ENCODE data around the gene CALHM2. TPM values are rescaled to one million over a fixed set of nuclear protein-coding genes. Genes with fewer than 3 reads are reported as not detected.

Gene CALHM2
- total RNA-seq, 1 donor from 2014 or later = 0.44 TPM

DNA sequence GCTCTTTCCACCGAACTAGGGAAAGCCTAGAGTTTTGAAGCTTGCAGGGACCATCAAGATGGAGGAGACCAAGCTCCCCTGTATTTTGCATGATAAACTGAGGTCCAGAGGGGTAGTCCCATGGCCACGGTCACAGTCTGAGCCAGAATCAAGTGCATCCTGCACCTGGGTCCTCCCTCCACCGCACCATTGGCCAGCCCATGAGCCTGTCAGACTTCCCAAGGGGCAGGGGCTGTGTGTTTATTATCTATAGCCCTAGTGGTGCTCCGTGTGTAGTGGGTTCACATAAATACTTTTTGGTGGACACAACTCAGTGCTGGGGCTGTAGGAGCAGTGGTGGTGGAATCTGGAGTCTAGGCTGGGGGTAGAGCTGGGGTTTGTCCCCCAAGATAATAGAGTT, 23.3 kb upstream of the CALHM2 start:
- Mint-ChIP-seq H3K27ac (ENCODE audit: unreplicated experiment) (no peak overlapping the region), H3K9me3 (ENCODE audit: unreplicated experiment) (peaks cover 3% of the 10 kb centered on the region), H3K36me3 (ENCODE audit: unreplicated experiment) (no peaks in the 10 kb centered on the region), H3K4me3 (ENCODE audit: unreplicated experiment) (no peak overlapping the region), H3K4me1 (ENCODE audit: low read depth, unreplicated experiment) (peaks cover 2% of the 10 kb centered on the region), H3K27me3 (ENCODE audit: unreplicated experiment) (peaks cover 3% of the 10 kb centered on the region)
- DNase-seq = no peak
- TF ChIP-seq, protein P1, sequence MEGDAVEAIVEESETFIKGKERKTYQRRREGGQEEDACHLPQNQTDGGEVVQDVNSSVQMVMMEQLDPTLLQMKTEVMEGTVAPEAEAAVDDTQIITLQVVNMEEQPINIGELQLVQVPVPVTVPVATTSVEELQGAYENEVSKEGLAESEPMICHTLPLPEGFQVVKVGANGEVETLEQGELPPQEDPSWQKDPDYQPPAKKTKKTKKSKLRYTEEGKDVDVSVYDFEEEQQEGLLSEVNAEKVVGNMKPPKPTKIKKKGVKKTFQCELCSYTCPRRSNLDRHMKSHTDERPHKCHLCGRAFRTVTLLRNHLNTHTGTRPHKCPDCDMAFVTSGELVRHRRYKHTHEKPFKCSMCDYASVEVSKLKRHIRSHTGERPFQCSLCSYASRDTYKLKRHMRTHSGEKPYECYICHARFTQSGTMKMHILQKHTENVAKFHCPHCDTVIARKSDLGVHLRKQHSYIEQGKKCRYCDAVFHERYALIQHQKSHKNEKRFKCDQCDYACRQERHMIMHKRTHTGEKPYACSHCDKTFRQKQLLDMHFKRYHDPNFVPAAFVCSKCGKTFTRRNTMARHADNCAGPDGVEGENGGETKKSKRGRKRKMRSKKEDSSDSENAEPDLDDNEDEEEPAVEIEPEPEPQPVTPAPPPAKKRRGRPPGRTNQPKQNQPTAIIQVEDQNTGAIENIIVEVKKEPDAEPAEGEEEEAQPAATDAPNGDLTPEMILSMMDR (IDR thresholded peaks at IDR 0.05; ENCODE audit: partially characterized antibody, unreplicated experiment) = no peak

DNA sequence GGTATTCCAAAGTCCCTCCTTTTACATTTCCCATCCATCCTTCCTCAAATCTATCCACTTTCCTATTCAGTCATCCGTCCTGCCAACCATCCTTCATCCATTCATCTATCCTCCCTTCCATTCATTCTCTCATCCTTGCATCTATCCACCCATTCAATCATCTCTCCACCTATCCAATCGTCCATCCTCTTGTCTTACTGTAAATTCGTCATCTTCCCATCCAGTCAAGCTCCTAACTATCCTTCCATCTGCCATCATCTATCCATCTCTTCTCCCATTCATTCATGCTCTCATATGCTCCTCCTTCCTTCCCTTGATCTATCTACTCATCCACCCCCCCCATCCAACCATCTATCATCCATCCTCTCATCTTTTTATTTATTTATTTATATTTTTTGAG, 21.9 kb upstream of the CALHM2 start:
- no peak overlapping the region for H3K4me3 Mint-ChIP-seq (ENCODE audit: unreplicated experiment)
- no peak for DNase-seq
- peaks cover 3% of the 10 kb centered on the region for H3K27me3 Mint-ChIP-seq (ENCODE audit: unreplicated experiment)
- H3K27ac Mint-ChIP-seq (ENCODE audit: unreplicated experiment) = no peak overlapping the region
- TF ChIP-seq, protein P1 (IDR thresholded peaks at IDR 0.05; ENCODE audit: partially characterized antibody, unreplicated experiment) = no peak
- H3K4me1 Mint-ChIP-seq (ENCODE audit: low read depth, unreplicated experiment) = peaks cover 3% of the 10 kb centered on the region
- no peaks in the 10 kb centered on the region for H3K36me3 Mint-ChIP-seq (ENCODE audit: unreplicated experiment)
- H3K9me3 Mint-ChIP-seq (ENCODE audit: unreplicated experiment) = peaks cover 3% of the 10 kb centered on the region

DNA sequence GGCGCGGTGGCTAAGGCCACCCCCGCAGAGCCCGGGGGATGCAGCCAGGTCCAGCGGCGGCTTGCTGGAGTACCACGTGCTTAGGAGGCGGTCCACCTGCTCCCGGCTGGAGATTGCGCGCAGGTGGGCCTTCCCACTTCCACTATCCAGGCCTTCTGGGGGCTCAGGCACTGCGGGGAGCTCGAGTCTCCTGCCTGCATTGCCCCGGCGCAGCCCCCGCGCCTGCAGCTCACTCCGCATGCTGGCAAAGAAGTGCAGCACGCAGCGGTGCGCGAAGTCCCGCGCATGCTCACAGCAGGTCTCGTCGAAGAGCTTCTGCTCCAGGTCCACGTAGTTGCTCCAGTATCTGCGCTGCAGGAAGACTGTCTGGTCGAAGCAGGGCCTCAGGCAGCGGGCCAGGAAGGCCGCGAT, 21.1 kb upstream of the CALHM2 start:
- Mint-ChIP-seq H3K9me3 (ENCODE audit: unreplicated experiment) (peaks cover 3% of the 10 kb centered on the region), H3K4me1 (ENCODE audit: low read depth, unreplicated experiment) (peaks cover 3% of the 10 kb centered on the region), H3K36me3 (ENCODE audit: unreplicated experiment) (no peaks in the 10 kb centered on the region), H3K27me3 (ENCODE audit: unreplicated experiment) (peaks cover 3% of the 10 kb centered on the region), H3K4me3 (ENCODE audit: unreplicated experiment) (no peak overlapping the region), H3K27ac (ENCODE audit: unreplicated experiment) (no peak overlapping the region)
- no peak for DNase-seq
- TF ChIP-seq, protein P1 (IDR thresholded peaks at IDR 0.05; ENCODE audit: partially characterized antibody, unreplicated experiment) = no peak

DNA sequence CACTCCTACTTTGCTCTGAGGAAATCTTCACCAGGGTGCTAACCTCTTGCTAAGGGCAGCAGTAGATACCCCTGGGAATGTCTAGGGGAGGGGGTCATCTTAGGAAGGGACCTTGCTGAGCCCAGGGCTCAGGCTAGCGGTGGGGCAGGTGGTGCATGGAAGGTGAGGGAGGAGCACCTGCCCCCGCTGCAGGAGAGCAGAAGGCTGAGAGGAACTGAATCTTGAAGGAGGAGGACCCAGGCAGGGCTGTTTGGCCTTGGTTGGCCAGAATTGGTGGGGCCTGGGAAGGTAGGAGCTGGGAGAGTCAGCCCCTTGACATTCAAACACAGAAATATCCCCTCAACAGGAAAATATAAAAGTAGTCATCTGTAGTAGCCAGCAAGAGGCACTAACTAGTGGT, 19.8 kb upstream of the CALHM2 start:
- Mint-ChIP-seq H3K36me3 (ENCODE audit: unreplicated experiment) (no peaks in the 10 kb centered on the region), H3K27me3 (ENCODE audit: unreplicated experiment) (peaks cover 3% of the 10 kb centered on the region), H3K4me3 (ENCODE audit: unreplicated experiment) (no peak overlapping the region), H3K27ac (ENCODE audit: unreplicated experiment) (no peak overlapping the region), H3K9me3 (ENCODE audit: unreplicated experiment) (peaks cover 3% of the 10 kb centered on the region), H3K4me1 (ENCODE audit: low read depth, unreplicated experiment) (peaks cover 8% of the 10 kb centered on the region)
- DNase-seq = no peak
- TF ChIP-seq, protein P1 (IDR thresholded peaks at IDR 0.05; ENCODE audit: partially characterized antibody, unreplicated experiment) = no peak

DNA sequence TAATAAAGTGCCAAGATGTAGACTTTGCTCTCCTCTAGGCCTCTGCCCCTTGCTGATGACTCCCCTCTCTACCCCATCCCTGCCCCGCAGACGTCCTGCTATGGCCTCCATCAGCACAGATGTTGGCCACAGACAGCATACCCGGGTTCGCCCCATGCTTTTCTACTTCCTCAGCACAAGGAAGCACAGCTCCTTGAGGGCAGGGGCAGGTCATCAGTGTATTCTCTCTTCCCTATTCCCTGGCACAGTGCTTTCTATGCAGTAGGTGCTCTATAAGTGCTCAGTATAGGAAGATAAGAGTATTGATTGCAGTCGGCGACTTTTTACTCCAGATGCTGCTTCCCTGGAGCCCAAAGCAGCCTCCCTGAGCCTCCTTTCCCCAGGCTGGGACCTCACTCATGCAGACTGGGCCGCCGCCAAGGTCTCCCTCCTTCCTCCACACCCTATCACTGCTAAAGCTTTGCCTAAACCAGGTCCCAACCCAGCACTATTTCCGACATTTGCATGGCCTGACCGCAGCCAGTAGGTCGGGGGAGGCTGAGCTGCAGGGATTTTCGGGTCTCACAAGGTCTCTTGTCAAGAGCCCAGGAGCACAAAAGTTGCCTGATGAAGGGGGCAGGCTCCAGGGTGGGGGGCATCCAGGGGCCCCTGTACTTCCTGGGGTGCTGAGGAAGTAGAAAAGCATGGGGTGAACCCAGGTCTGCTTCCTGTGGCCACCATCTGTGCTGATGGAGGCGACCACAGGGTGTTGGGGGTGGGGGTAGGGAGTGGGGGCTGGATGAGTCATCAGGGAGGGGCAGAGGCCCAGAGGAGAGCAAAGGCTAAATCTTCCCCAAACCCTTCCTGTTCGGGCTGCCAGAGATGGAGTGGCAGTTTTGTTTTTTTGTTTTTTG, 18.8 kb upstream of the CALHM2 start:
- peaks cover 8% of the 10 kb centered on the region for H3K4me1 Mint-ChIP-seq (ENCODE audit: low read depth, unreplicated experiment)
- H3K27me3 Mint-ChIP-seq (ENCODE audit: unreplicated experiment) = peaks cover 3% of the 10 kb centered on the region
- no peak for DNase-seq

More for the DNA sequence above, 18.8 kb upstream of the CALHM2 start:
- Mint-ChIP-seq H3K36me3 (ENCODE audit: unreplicated experiment) (no peaks in the 10 kb centered on the region), H3K4me3 (ENCODE audit: unreplicated experiment) (no peak overlapping the region), H3K9me3 (ENCODE audit: unreplicated experiment) (peaks cover 3% of the 10 kb centered on the region), H3K27ac (ENCODE audit: unreplicated experiment) (no peak overlapping the region)
- TF ChIP-seq, protein P1 (IDR thresholded peaks at IDR 0.05; ENCODE audit: partially characterized antibody, unreplicated experiment) = no peak

Data from glutamatergic neuron (in vitro differentiated cells).